HEK293T (cell line): Measurements from ENCODE around the gene TNFRSF9.

Experiments used
- ARNT ChIP-seq: fragments of 450-650 bp; IDR thresholded peaks from 2 replicates; pipeline ENCODE4 v1.6.1; 2017; ENCODE audit warnings: mild to moderate bottlenecking
- BHLHE40 ChIP-seq: fragments of 450-650 bp; IDR thresholded peaks from 2 replicates; pipeline ENCODE4 v1.6.1; 2016; ENCODE audit warnings: mild to moderate bottlenecking, moderate library complexity, borderline replicate concordance
- HDGF ChIP-seq: fragments of 450-650 bp; IDR thresholded peaks from 2 replicates; pipeline ENCODE4 v1.6.1; 2017; ENCODE audit warnings: antibody characterized with exemption, borderline replicate concordance
- NFRKB ChIP-seq: fragments of 450-650 bp; IDR thresholded peaks from 2 replicates; pipeline ENCODE4 v1.6.1; 2016; ENCODE audit warnings: mild to moderate bottlenecking, moderate library complexity
- SP1 ChIP-seq: fragments of 450-650 bp; IDR thresholded peaks from 2 replicates; pipeline ENCODE4 v1.6.1; 2017

DNA sequence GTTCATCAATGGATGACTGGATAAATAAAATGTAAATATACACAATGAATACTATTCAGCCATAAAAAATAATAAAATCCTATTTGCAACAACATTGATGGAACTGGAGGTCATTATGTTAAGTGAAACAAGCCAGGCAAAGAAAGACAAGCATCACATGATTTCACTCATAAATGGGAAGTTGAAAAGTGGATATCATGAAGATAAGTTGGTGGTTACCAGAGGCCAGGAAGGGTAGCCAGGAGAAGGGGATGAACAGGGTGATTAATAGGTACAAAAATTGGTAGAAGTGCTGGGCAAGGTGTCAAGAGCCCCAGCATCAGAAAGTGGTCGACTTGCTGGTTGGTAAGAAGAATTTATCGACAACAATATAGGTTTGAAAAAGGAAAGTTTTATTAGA is 19.5 kb upstream of the TNFRSF9 start:
- TF ChIP-seq HDGF (no peak), BHLHE40 (no peak), SP1 (no peak), NFRKB (no peak), ARNT (no peak)
